RWPE2 (cell line): ENCODE results near the gene CTXND1.

Experiments used
- ATAC-seq: fragments of 200-7000 bp; cut with Tn5 transposase; 3 replicates; pipeline ENCODE4 v1.9.1; 2021; ENCODE audit warnings: low read depth
- DNase-seq: peaks from one replicate; pipeline ENCODE4 v3.0.0-alpha.2; 2020; ENCODE audit warnings: low spot score
- H3K27ac ChIP-seq: fragments of 450-650 bp; 2 replicates; pipeline ENCODE4 v1.5.1; 2017; ENCODE audit warnings: mild to moderate bottlenecking; ENCODE audit not compliant: poor library complexity, severe bottlenecking
- H3K27me3 ChIP-seq: fragments of 250-450 bp; sonication (Bioruptor Pico); 2 replicates; pipeline ENCODE4 v1.5.1; 2021; ENCODE audit warnings: mild to moderate bottlenecking, moderate library complexity; ENCODE audit not compliant: insufficient read depth, poor library complexity, severe bottlenecking
- H3K36me3 ChIP-seq: fragments of 250-450 bp; sonication (Bioruptor Pico); 2 replicates; pipeline ENCODE4 v1.5.1; 2020; ENCODE audit warnings: low read depth, mild to moderate bottlenecking, moderate library complexity
- H3K4me1 ChIP-seq: fragments of 250-450 bp; sonication (Bioruptor Pico); 2 replicates; pipeline ENCODE4 v1.5.1; 2021; ENCODE audit warnings: mild to moderate bottlenecking, moderate library complexity; ENCODE audit not compliant: insufficient read depth, poor library complexity, severe bottlenecking
- H3K4me3 ChIP-seq: fragments of 250-450 bp; sonication (Bioruptor Pico); 2 replicates; pipeline ENCODE4 v1.5.1; 2021; ENCODE audit warnings: mild to moderate bottlenecking, moderate library complexity; ENCODE audit not compliant: severe bottlenecking
- H3K9me3 ChIP-seq: fragments of 250-450 bp; sonication (Bioruptor Pico); 2 replicates; pipeline ENCODE4 v1.5.1; 2021; ENCODE audit warnings: mild to moderate bottlenecking, moderate library complexity; ENCODE audit not compliant: severe bottlenecking
- TF ChIP-seq, protein P1 (sequence below): fragments of 450-650 bp; IDR thresholded peaks from one replicate; pipeline ENCODE4 v1.5.1; 2017; ENCODE audit warnings: mild to moderate bottlenecking, moderate library complexity; ENCODE audit not compliant: poor library complexity, severe bottlenecking

Gene CTXND1

DNA sequence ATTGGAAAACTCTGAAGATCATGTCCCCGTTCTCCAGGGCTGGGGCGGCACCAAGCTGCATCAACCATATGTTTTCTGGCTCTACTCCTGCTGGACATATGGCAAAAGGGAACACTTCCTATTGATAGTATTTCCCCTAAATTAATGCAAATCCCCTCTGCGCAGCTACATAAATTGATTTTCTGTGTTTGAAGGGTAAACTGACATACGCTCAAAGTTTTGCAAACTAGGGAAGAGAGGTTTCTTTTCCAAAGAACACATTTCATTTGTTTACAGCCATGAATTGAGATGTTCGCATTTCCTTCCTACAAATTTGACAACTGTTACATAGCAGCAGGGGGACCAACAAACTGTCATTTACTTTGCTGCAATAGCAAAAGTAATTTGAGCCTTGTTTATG, 35.9 kb downstream of the CTXND1 start:
- Histone ChIP-seq H3K36me3 (no peaks in the 10 kb centered on the region), H3K4me1 (peaks cover 12% of the 10 kb centered on the region), H3K27me3 (peaks cover 3% of the 10 kb centered on the region), H3K4me3 (no peak overlapping the region), H3K27ac (no peak overlapping the region), H3K9me3 (no peaks in the 10 kb centered on the region)
- no peak for DNase-seq
- ATAC-seq, result no peak
- TF ChIP-seq, protein P1, sequence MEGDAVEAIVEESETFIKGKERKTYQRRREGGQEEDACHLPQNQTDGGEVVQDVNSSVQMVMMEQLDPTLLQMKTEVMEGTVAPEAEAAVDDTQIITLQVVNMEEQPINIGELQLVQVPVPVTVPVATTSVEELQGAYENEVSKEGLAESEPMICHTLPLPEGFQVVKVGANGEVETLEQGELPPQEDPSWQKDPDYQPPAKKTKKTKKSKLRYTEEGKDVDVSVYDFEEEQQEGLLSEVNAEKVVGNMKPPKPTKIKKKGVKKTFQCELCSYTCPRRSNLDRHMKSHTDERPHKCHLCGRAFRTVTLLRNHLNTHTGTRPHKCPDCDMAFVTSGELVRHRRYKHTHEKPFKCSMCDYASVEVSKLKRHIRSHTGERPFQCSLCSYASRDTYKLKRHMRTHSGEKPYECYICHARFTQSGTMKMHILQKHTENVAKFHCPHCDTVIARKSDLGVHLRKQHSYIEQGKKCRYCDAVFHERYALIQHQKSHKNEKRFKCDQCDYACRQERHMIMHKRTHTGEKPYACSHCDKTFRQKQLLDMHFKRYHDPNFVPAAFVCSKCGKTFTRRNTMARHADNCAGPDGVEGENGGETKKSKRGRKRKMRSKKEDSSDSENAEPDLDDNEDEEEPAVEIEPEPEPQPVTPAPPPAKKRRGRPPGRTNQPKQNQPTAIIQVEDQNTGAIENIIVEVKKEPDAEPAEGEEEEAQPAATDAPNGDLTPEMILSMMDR, result no peak

DNA sequence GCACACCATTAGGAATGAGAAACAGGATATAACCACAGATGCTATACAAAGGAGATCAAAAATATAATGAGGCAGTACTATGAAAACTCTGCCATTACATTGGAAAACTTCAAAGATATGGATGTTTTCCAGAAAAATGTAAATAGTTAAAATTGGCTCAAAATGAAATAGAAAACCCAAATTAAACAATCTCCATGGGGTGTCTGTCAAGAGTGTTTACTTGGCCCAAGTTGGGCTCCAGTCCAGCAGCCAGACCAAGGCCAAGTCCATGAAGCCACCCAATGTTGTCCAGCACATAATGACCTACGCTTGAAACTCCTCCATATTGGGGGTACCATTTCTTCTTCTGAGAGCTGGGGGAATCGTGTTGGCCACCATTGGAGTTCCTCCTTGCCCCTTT, 37.1 kb downstream of the CTXND1 start:
- Histone ChIP-seq H3K9me3 (no peaks in the 10 kb centered on the region), H3K4me1 (peaks cover 12% of the 10 kb centered on the region), H3K27ac (no peak overlapping the region), H3K4me3 (no peak overlapping the region), H3K27me3 (no peaks in the 10 kb centered on the region), H3K36me3 (no peaks in the 10 kb centered on the region)
- ATAC-seq (no peak), DNase-seq (no peak)
- TF ChIP-seq, protein P1, result no peak

DNA sequence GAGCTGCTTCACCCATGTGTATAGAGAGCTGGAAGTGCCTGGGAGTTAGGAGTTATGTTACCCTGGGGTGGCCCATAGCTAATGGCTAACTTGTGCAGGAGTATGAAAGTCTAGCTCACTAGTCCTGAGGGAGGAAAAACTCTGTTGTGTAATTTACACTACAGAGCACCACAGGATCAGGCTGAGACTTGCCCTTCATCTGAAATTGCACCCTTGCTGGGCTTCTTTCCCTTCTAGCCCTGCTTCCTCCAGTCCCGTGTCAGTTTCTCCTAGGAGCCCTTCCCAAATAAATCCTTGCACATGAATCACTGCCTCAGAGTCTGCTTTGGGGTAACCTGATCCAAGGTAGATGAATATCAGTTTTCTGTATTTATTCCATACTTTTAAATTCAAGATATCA, 40.0 kb downstream of the CTXND1 start:
- H3K27ac ChIP-seq, result no peak overlapping the region
- DNase-seq (no peak), ATAC-seq (peak; percentile 86)
- H3K4me3 ChIP-seq, result no peak overlapping the region
- no peaks in the 10 kb centered on the region for H3K27me3 ChIP-seq
- TF ChIP-seq, protein P1, result no peak
- no peaks in the 10 kb centered on the region for H3K9me3 ChIP-seq
- peaks cover 20% of the 10 kb centered on the region for H3K4me1 ChIP-seq
- no peaks in the 10 kb centered on the region for H3K36me3 ChIP-seq

DNA sequence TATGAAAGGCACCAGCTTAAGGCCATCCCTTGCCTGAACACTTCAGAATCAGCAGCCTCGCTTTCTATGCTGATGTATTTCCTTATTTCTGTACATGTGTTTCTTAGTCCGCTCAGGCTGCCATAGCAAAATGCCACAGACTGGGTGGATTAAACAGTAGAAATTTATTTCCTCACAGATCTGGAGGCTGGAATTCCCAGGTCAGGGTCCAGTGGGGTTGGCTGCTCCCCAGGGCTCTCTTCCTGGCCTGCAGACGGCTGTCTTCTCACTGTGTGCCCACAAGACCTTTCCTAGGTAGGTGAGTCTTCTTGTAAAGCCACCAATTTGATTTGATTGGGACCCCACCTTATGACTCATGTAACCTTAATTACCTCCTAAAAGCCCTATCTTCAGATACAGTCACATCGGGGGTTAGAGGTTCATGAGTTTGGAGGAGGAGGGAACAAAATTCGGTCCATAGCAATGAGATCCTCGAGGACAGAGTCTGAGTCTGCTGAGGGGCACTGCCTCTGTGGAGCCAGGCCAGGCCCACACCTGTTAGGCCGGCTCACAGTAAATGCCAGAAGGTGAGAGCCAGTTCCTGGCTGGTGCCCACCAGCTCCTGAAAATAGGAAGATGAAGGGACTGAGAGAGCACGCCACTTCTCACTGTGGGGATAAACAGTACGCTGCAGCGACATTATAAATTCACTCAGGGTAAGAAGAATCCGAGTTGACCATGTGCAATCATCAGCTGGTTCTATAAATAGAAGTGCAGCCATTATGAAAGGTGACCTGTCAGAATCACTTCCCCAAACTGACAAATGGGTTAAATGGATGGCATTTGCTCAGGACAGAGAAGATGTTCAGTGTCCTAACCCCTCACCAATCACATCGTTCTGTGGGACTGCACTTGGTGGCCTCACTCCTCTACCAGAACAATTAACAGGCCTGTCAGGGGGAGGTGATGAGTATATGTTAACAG, 41.1 kb downstream of the CTXND1 start:
- TF ChIP-seq, protein P1, result no peak
- Histone ChIP-seq H3K4me3 (no peak overlapping the region), H3K27me3 (no peaks in the 10 kb centered on the region), H3K36me3 (no peaks in the 10 kb centered on the region), H3K9me3 (no peaks in the 10 kb centered on the region), H3K4me1 (peaks cover 20% of the 10 kb centered on the region), H3K27ac (no peak overlapping the region)
- ATAC-seq, result no peak
- no peak for DNase-seq
